ENCODE data around the gene HOXB6.

- TF ChIP-seq CTCF (conservative IDR thresholded peaks at IDR 0.05; ENCODE audit: low read depth, low read length) (no peak), EZH2 (IDR thresholded peaks at IDR 0.05; ENCODE audit: borderline replicate concordance, low read depth, low read length, poor library complexity, severe bottlenecking) (no peak)
Observed at GRCh38 chr17:48559840-48560817, 44.7 kb downstream of the HOXB6 start.
